Measurements from ENCODE around the gene PLXNA4.

PLXNA4 gene

GRCh38 chr7:132134814-132135445, 441.3 kb downstream of the PLXNA4 start:
- DNase-seq, result no peak

- DNase-seq, result no peak
Observed at GRCh38 chr7:132133501-132133900, 442.8 kb downstream of the PLXNA4 start.

- no peak for DNase-seq
Observed at GRCh38 chr7:132131196-132131595, 445.1 kb downstream of the PLXNA4 start.

DNA sequence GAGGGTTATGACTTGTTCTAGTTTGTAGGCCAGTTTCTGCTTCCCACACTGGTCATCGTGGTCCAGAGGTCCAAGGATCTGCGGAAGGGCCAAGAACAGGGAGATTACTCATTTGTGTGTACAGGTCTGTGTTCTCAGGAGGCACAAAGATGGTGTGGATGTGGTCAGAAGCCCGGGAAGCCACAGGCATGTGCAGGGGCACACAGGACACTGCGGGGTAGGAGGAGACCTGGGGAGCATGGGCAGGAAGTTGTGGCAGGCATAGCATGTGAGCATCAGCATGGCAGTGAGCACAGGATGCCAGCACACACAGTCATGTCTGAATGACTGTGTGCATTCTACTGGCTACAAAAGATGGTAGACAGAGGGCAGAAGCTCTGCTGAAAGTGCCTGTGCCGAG, 445.8 kb downstream of the PLXNA4 start:
- DNase-seq, result peak; percentile 37

- DNase-seq, result no peak
Observed at GRCh38 chr7:132125872-132126595, 450.2 kb downstream of the PLXNA4 start.

DNA sequence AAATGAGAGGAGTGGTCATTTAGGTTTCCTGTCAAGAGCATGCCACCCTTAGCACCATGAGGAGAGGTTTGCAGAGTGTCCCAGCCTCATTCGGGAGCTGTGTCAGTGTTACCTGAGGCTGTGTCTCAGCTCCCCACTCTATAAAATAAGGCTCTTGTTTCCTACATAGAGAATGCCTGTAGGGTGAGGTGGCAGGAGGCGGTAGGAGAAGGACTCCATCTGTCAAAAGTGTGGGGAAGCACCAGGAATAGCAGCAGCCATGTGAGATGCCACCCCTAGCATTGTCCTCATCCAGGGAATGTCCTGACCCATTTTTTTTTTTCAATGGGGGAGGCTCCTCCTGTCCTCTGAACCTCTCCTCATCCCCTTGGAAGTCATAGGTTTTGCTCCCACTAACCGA, 451.2 kb downstream of the PLXNA4 start:
- no peak for DNase-seq

DNA sequence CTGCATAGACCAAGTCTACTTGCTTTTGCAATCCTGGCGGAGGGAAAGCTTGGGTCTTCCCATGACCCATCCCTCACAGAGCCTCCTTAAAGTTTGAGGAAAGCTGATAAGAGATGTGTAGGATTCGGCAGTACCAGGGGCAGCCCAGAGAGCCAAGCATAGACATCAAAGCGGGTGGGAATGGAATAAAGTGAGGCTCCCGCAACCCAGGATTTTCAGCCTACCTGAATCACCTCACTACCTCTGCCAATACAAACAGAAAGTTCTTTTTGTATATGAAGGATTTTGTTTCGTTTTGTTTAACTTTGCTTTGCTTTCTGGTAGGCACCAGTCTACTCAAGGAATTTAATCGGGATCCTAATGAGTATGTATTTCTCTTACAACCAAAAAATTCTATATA, 451.7 kb downstream of the PLXNA4 start:
- no peak for DNase-seq

DNA sequence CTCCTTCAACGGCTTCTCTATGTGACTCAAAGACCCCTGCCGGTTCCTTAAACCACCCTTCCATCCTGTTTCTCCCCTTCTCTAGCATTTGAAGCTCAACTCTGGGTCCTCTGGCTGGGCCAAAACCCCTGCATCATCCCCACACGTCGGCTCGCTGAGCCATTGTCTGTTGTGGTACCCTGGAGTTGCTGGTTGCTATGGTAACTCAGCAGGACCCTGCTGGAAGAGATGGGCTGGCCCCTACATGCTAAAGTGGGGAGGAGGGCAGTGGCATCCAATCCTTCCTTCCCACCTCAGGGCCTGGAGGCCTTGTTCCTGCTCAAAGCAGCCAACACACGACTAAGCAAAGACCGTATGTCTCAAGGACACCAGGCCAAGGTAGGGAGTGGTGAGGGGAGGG, 452.5 kb downstream of the PLXNA4 start:
- DNase-seq, result no peak

GRCh38 chr7:132122901-132123300, 453.4 kb downstream of the PLXNA4 start:
- no peak for DNase-seq

GRCh38 chr7:132121987-132122386, 454.3 kb downstream of the PLXNA4 start:
- no peak for DNase-seq

- DNase-seq, result no peak
Observed at GRCh38 chr7:132118641-132119040, 457.6 kb downstream of the PLXNA4 start.

- no peak for DNase-seq
Observed at GRCh38 chr7:132117636-132118035, 458.6 kb downstream of the PLXNA4 start.

GRCh38 chr7:132117181-132117580, 459.1 kb downstream of the PLXNA4 start:
- DNase-seq, result peak; percentile 80

DNA sequence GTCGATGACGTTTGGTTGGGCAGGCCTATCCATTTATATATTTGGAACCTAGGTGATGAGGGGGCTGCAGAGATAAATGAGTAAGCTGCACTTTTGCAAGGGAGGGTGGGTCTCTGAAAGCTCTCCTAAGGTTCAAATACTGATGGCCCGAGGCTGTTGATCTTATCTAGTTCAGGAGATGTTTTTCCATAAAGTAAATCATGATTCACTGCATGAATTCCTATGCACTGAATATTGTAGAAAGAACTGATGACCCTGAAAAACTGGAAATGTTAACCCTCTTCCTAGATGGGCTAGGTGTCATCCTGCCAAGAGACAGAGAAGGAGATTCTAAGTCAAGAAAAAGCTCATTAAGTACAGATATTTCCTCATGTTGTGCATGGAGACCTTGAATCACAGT, 459.9 kb downstream of the PLXNA4 start:
- peak; percentile 84 for DNase-seq

- DNase-seq, result no peak
Observed at GRCh38 chr7:132115758-132116157, 460.5 kb downstream of the PLXNA4 start.

GRCh38 chr7:132115028-132115427, 461.2 kb downstream of the PLXNA4 start:
- DNase-seq, result no peak

- DNase-seq, result no peak
Observed at GRCh38 chr7:132114411-132114810, 461.9 kb downstream of the PLXNA4 start.

DNA sequence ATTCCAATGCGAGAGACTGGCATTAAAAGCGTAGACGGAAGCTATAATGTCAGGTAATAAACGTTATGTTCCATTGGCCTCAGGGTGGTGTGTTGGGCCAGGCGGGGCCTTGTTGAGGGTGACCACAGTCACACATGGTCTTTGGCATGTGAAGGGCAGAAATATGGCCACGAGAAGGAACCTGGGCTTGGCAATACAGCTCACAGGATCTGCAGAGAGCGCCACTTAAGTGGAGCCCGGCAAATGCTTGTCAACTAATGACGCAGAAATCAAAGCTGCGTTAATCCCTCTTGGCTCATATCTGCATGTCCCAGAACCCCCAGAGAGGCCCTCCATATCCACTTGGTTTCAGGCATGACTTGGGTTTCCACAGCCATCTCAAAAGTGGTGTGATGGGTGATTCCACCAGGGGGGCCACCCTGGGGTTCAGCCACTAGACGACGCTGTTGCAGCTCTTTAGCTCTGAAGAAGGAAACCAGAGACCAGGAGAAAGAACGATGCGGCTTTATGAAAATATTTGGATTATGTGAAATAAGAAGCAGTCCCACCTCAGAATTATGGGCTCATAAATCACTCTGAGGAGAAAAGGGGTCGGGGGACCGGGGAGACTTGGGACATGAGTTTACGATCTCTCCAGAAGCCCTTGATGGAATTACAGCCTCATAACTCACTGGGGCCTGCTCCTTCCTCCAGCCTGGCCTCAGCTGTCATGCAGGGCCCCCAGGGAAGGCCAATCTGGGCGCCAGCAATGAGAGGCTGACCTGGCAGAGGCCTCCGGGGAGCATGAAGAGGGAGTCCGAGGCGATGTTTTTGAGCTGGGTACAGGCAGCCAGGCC, 462.5 kb downstream of the PLXNA4 start:
- DNase-seq, result peak; percentile 56

DNA sequence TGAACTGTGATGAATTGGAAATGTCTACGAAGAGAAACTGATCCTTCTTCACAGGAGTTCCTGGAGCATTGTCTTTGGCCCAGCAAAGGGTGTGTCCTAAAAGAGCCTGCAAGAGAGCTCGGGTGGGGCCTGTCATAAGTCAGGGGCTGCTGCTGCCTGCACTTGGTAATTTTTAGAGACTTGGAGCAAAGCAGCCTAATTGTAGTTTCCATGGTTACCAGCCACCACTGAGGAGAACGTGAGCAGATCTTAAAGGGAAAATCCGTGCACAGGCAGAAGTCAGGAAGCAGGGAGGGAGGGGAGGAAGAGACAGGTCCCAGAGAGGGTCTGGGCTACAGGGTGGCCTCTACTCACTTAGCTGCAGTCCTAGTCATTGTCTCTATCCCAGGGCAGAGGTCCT, 463.6 kb downstream of the PLXNA4 start:
- peak; percentile 17 for DNase-seq

DNA sequence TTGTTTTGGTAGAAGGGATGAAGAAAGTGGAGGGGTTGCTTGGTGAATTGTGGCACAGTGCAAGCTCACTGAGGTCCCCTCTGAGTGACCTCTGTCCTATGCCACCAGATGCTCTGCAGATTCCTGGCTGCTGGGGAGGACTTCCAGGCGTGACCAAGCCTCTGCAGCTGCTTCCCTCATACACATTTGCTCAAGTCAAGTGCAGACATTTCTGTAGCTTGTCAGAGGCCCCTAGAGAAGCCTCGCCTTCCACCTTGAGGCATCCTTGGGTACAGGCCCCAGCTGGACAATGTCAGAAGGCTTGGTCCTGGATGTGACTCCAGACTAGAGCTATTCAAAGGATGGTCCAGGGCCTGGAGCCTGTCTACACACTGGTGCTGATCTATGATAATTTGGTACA, 464.2 kb downstream of the PLXNA4 start:
- DNase-seq, result no peak

DNA sequence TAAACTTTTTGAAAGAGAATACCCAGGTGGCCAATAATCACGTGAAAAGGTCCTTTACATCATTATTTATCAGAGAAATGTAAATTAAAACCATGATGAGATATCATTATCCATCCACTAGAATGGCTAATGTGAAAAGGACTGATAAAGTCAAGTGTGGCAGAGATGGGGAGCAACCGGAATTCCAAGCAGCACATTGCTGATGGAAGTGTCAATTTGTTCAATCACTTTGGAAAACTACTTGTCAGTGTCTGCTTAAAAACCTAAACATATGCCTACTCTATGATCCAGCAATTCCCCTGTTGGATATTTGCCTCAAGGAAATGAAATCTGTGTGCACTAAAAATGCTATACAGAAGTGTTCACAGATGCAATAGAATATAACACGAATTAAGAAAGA, 465.6 kb downstream of the PLXNA4 start:
- no peak for DNase-seq

DNA sequence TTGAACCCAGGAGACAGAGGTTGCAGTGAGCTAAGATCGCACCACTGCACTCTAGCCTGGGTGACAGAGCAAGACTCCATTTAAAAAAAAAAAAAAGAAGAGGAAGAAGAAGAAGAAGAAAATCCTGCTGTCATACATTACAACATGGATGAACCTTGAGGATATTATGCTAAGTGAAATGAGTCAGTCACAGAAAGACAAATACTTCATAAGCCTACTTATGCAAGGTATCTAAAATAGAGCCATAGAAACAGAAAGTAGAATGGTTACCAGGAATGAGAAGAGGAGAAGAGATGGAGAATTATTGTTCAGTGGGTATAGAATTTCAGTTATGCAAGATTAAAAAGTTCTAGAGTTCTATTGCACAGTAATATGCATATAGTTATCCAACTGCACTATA, 466.5 kb downstream of the PLXNA4 start:
- DNase-seq, result no peak

GRCh38 chr7:132108563-132108962, 467.7 kb downstream of the PLXNA4 start:
- no peak for DNase-seq

- DNase-seq, result no peak
Observed at GRCh38 chr7:132106491-132106890, 469.8 kb downstream of the PLXNA4 start.
